Smooth muscle cell (in vitro differentiated cells): ENCODE measurements around the gene APBB2. TPM values are rescaled to one million over a fixed set of nuclear protein-coding genes. Genes with fewer than 3 reads are reported as not detected.

Source experiments
- DNase-seq: peaks from one replicate; lab custom pipeline; 2025; ENCODE audit not compliant: unreplicated experiment; lab: John Stamatoyannopoulos, UW
- H2AFZ ChIP-seq: fragments of 200-600 bp; sonication (generic); 2 replicates; pipeline ENCODE4 v1.6.0; 2016; ENCODE audit warnings: antibody characterized with exemption, low read depth, mild to moderate bottlenecking
- H3F3A ChIP-seq: fragments of 200-600 bp; sonication (generic); 2 replicates; pipeline ENCODE4 v1.6.0; 2017; ENCODE audit warnings: antibody characterized with exemption, low read depth
- H3K27ac ChIP-seq: fragments of 200-600 bp; sonication (generic); 2 replicates; pipeline ENCODE4 v1.5.1; 2016; ENCODE audit warnings: low read depth, mild to moderate bottlenecking
- H3K27me3 ChIP-seq: fragments of 200-600 bp; sonication (generic); 2 replicates; pipeline ENCODE4 v1.6.1; 2016; ENCODE audit warnings: low read depth, mild to moderate bottlenecking
- H3K36me3 ChIP-seq: fragments of 200-600 bp; sonication (generic); 2 replicates; pipeline ENCODE4 v1.5.1; 2016; ENCODE audit warnings: low read depth
- H3K4me1 ChIP-seq: fragments of 200-600 bp; sonication (generic); 2 replicates; pipeline ENCODE4 v1.5.1; 2016; ENCODE audit warnings: low read depth
- H3K4me2 ChIP-seq: fragments of 200-600 bp; sonication (generic); 2 replicates; pipeline ENCODE4 v1.6.0; 2016; ENCODE audit warnings: mild to moderate bottlenecking
- H3K4me3 ChIP-seq: fragments of 200-600 bp; sonication (generic); 2 replicates; pipeline ENCODE4 v1.5.1; 2016; ENCODE audit warnings: mild to moderate bottlenecking
- H3K79me2 ChIP-seq: fragments of 200-600 bp; sonication (generic); 2 replicates; pipeline ENCODE4 v1.6.0; 2016; ENCODE audit warnings: low read depth, mild to moderate bottlenecking
- H3K9ac ChIP-seq: fragments of 200-600 bp; sonication (generic); 2 replicates; pipeline ENCODE4 v1.6.0; 2016; ENCODE audit warnings: low read depth
- H3K9me3 ChIP-seq: fragments of 200-600 bp; sonication (generic); replicated peaks from 2 replicates; pipeline ENCODE4 v1.5.1; 2016; ENCODE audit warnings: low read depth
- H4K20me1 ChIP-seq: fragments of 200-600 bp; sonication (generic); 2 replicates; pipeline ENCODE4 v1.6.0; 2016; ENCODE audit warnings: low read depth
- WGBS: methylation state at CpG from one replicate; pipeline ENCODE4 v1.1.7; 2016; ENCODE audit warnings: low lambda C conversion rate; 5-methylcytosine and 5-hydroxymethylcytosine counted together
- polyA plus RNA-seq: library from polyadenylated mRNA; unstranded; fragments of >200 nt; fragmentation: Nextera tagmentation; extraction: Ambion mirVana; gene quantifications from 2 replicates; pipeline ENCODE4 v1.2.1, GENCODE V29; 2016
- total RNA-seq: library from RNA; depleted of rRNA; stranded (reverse); fragments of >200 nt; gene quantifications from 2 replicates; pipeline ENCODE4 v1.2.3, GENCODE V29; 2014
- TF ChIP-seq, protein P1 (sequence below): fragments of 200-600 bp; sonication (generic); IDR thresholded peaks from 2 replicates; pipeline ENCODE4 v1.5.1; 2017; ENCODE audit warnings: borderline replicate concordance, mild to moderate bottlenecking, antibody characterized with exemption; ENCODE audit not compliant: insufficient read depth, poor library complexity, severe bottlenecking

Gene APBB2
- total and polyA plus RNA-seq, 2 experiments from 2014 or later = 22.1 to 60.9 TPM

- Histone ChIP-seq H3K36me3 (no peaks in the 10 kb centered on the region), H2AFZ (no peak overlapping the region), H3K4me2 (peak overlapping the region; percentile 52), H4K20me1 (no peaks in the 10 kb centered on the region), H3K9ac (no peak overlapping the region), H3K27ac (peak overlapping the region; percentile 57), H3K79me2 (peaks cover 74% of the 10 kb centered on the region), H3K4me1 (peaks cover 42% of the 10 kb centered on the region), H3F3A (peaks cover 10% of the 10 kb centered on the region), H3K27me3 (no peaks in the 10 kb centered on the region), H3K9me3 (no peaks in the 10 kb centered on the region), H3K4me3 (no peak overlapping the region)
- no peak for DNase-seq
- WGBS = 44% methylated on average over 2 of the region's 2 CpGs
- TF ChIP-seq, protein P1, sequence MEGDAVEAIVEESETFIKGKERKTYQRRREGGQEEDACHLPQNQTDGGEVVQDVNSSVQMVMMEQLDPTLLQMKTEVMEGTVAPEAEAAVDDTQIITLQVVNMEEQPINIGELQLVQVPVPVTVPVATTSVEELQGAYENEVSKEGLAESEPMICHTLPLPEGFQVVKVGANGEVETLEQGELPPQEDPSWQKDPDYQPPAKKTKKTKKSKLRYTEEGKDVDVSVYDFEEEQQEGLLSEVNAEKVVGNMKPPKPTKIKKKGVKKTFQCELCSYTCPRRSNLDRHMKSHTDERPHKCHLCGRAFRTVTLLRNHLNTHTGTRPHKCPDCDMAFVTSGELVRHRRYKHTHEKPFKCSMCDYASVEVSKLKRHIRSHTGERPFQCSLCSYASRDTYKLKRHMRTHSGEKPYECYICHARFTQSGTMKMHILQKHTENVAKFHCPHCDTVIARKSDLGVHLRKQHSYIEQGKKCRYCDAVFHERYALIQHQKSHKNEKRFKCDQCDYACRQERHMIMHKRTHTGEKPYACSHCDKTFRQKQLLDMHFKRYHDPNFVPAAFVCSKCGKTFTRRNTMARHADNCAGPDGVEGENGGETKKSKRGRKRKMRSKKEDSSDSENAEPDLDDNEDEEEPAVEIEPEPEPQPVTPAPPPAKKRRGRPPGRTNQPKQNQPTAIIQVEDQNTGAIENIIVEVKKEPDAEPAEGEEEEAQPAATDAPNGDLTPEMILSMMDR = no peak
Measured at GRCh38 chr4:41134581-41134980, 79.8 kb downstream of the APBB2 start.

- Histone ChIP-seq H4K20me1 (no peaks in the 10 kb centered on the region), H3F3A (peaks cover 10% of the 10 kb centered on the region), H3K27ac (peak overlapping the region; percentile 57), H3K4me1 (peaks cover 42% of the 10 kb centered on the region), H3K27me3 (no peaks in the 10 kb centered on the region), H3K4me3 (peak overlapping the region; percentile 2), H3K9ac (no peak overlapping the region), H3K36me3 (no peaks in the 10 kb centered on the region), H2AFZ (no peak overlapping the region), H3K4me2 (peak overlapping the region; percentile 52), H3K9me3 (no peaks in the 10 kb centered on the region), H3K79me2 (peaks cover 74% of the 10 kb centered on the region)
- 17% methylated on average over 3 of the region's 3 CpGs for WGBS
- TF ChIP-seq, protein P1 = no peak
- no peak for DNase-seq
Measured at GRCh38 chr4:41133454-41134018, 80.8 kb downstream of the APBB2 start.

DNA sequence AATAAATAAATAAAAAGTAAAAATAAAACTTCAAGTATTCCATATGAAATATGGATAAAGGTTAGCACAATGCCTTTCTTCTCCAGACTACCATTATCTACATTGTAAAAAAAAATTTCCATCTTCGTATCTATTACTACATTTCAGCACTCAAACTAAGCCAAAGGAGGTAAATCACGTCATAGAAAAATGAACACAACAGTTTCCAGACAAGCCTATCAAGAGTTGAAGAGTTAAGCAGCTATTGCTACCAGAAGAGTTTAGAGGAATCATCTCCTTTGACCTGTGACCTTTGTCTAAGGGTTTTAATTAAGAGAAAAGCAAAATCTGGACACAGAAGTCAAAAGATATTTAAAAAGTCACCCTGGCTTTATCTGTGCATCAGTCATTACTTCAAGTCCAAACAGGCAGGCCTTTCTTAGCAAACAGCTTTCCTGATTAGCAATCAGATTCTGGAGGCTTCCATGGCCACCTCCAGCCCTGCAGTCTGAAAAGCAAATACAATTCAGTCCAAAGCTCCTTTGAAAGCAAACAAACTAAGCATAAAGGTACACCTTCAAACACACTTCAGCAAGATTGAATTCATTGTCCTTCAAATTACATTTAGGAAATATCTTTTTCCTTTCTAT lies 82.2 kb downstream of the APBB2 start:
- no peaks in the 10 kb centered on the region for H4K20me1 ChIP-seq
- H2AFZ ChIP-seq = no peak overlapping the region
- no peaks in the 10 kb centered on the region for H3K9me3 ChIP-seq
- peak overlapping the region; percentile 57 for H3K27ac ChIP-seq
- H3K4me3 ChIP-seq = no peak overlapping the region
- peaks cover 42% of the 10 kb centered on the region for H3K4me1 ChIP-seq
- no peak for DNase-seq
- peak overlapping the region; percentile 48 for H3K4me2 ChIP-seq
- peaks cover 10% of the 10 kb centered on the region for H3F3A ChIP-seq
- peaks cover 74% of the 10 kb centered on the region for H3K79me2 ChIP-seq
- no peaks in the 10 kb centered on the region for H3K36me3 ChIP-seq
- H3K27me3 ChIP-seq = no peaks in the 10 kb centered on the region
- no peak overlapping the region for H3K9ac ChIP-seq
- WGBS = 54% methylated on average over 2 of the region's 2 CpGs
- TF ChIP-seq, protein P1 = no peak

GRCh38 chr4:41129936-41130440 lies 84.4 kb downstream of the APBB2 start:
- Histone ChIP-seq H3K9me3 (no peaks in the 10 kb centered on the region), H3K4me1 (peaks cover 30% of the 10 kb centered on the region), H3F3A (peaks cover 4% of the 10 kb centered on the region), H3K36me3 (no peaks in the 10 kb centered on the region), H4K20me1 (no peaks in the 10 kb centered on the region), H3K4me2 (no peak overlapping the region), H2AFZ (no peak overlapping the region), H3K4me3 (no peak overlapping the region), H3K27ac (no peak overlapping the region), H3K27me3 (no peaks in the 10 kb centered on the region), H3K79me2 (peaks cover 67% of the 10 kb centered on the region), H3K9ac (no peak overlapping the region)
- WGBS = 37% methylated on average over 6 of the region's 6 CpGs
- TF ChIP-seq, protein P1 = no peak
- no peak for DNase-seq
